Neural cell (in vitro differentiated cells): ENCODE data around the gene SUN1. TPM values are rescaled to one million over a fixed set of nuclear protein-coding genes. Genes with fewer than 3 reads are reported as not detected.

Experiments
- H2AFZ ChIP-seq: fragments of 200-600, 300-800 bp; sonication (generic), shearing (Covaris generic); 2 replicates; pipeline ENCODE4 v1.6.0; 2014; ENCODE audit warnings: low read depth, mild to moderate bottlenecking, antibody characterized with exemption, low read length, moderate library complexity
- H3F3A ChIP-seq: fragments of 200-600 bp; shearing (Covaris generic); 2 replicates; pipeline ENCODE4 v1.6.1; 2016; ENCODE audit warnings: mild to moderate bottlenecking, moderate library complexity, mixed read lengths, antibody characterized with exemption, low read length; ENCODE audit not compliant: insufficient read depth, poor library complexity, severe bottlenecking
- H3K27ac ChIP-seq: fragments of 200-600, 300-800 bp; sonication (generic), shearing (Covaris generic); 2 replicates; pipeline ENCODE4 v1.5.1; 2014; ENCODE audit warnings: mild to moderate bottlenecking, low read length, moderate library complexity
- H3K27me3 ChIP-seq: fragments of 300-800, 200-600 bp; sonication (generic), shearing (Covaris generic); 2 replicates; pipeline ENCODE4 v1.6.0; 2014; ENCODE audit warnings: mild to moderate bottlenecking, low read depth, low read length, moderate library complexity; ENCODE audit not compliant: insufficient read depth
- H3K36me3 ChIP-seq: fragments of 300-800, 200-600 bp; sonication (generic), shearing (Covaris generic); 2 replicates; pipeline ENCODE4 v1.5.1; 2014; ENCODE audit warnings: mild to moderate bottlenecking, antibody characterized with exemption, low read length, moderate library complexity; ENCODE audit not compliant: insufficient read depth
- H3K4me2 ChIP-seq: fragments of 300-800, 200-600 bp; sonication (generic), shearing (Covaris generic); 2 replicates; pipeline ENCODE4 v1.6.0; 2014; ENCODE audit warnings: mild to moderate bottlenecking, low read length
- H3K4me3 ChIP-seq: fragments of 300-800, 200-600 bp; sonication (generic), shearing (Covaris generic); 2 replicates; pipeline ENCODE4 v1.5.1; 2014; ENCODE audit warnings: mild to moderate bottlenecking, low read length, moderate library complexity
- H3K79me2 ChIP-seq: fragments of 200-600 bp; shearing (Covaris generic); replicated peaks from 2 replicates; pipeline ENCODE4 v1.6.0; 2014; ENCODE audit warnings: mild to moderate bottlenecking, low read length, moderate library complexity; ENCODE audit not compliant: insufficient read depth
- H3K9ac ChIP-seq: fragments of 300-800, 200-600 bp; sonication (generic), shearing (Covaris generic); 2 replicates; pipeline ENCODE4 v1.6.1; 2016; ENCODE audit warnings: mild to moderate bottlenecking, low read length, mixed read lengths
- H3K9me2 ChIP-seq: fragments of 200-600 bp; shearing (Covaris generic); 2 replicates; pipeline ENCODE4 v1.6.1; 2016; ENCODE audit warnings: mild to moderate bottlenecking, low read length, mixed read lengths; ENCODE audit not compliant: insufficient read depth
- H3K9me3 ChIP-seq: fragments of 200-600, 300-800 bp; sonication (generic), shearing (Covaris generic); 2 replicates; pipeline ENCODE4 v1.6.1; 2016; ENCODE audit warnings: mild to moderate bottlenecking, mixed run types, low read length, moderate library complexity, mixed read lengths
- H4K20me1 ChIP-seq: fragments of 200-600 bp; shearing (Covaris generic); 2 replicates; pipeline ENCODE4 v1.6.1; 2016; ENCODE audit warnings: mild to moderate bottlenecking, mixed run types; ENCODE audit not compliant: insufficient read depth
- EP300 ChIP-seq: fragments of 450-650 bp; conservative IDR thresholded peaks from 2 replicates; pipeline ENCODE4 v1.6.1; 2014; ENCODE audit warnings: antibody characterized with exemption, mild to moderate bottlenecking, moderate library complexity; ENCODE audit not compliant: poor library complexity, severe bottlenecking
- EZH2 ChIP-seq: fragments of 200-600, 300-800 bp; shearing (Covaris generic), sonication (generic); IDR thresholded peaks from 2 replicates; pipeline ENCODE4 v1.6.1; 2014; ENCODE audit warnings: antibody characterized with exemption, low read length, borderline replicate concordance, mild to moderate bottlenecking; ENCODE audit not compliant: insufficient read depth, poor library complexity, severe bottlenecking
- MXI1 ChIP-seq: fragments of 450-650 bp; conservative IDR thresholded peaks from 2 replicates; pipeline ENCODE4 v1.6.1; 2014; ENCODE audit warnings: antibody characterized with exemption, mild to moderate bottlenecking; ENCODE audit not compliant: poor library complexity, severe bottlenecking
- POLR2AphosphoS5 ChIP-seq: IDR thresholded peaks from 2 replicates; pipeline ENCODE4 v1.6.1; 2012
- RAD21 ChIP-seq: fragments of 450-650 bp; conservative IDR thresholded peaks from 2 replicates; pipeline ENCODE4 v1.6.1; 2014; ENCODE audit warnings: antibody characterized with exemption, mild to moderate bottlenecking, moderate library complexity
- SMC3 ChIP-seq: fragments of 450-650 bp; conservative IDR thresholded peaks from 2 replicates; pipeline ENCODE4 v1.6.1; 2014; ENCODE audit warnings: antibody characterized with exemption, mild to moderate bottlenecking, moderate library complexity; ENCODE audit not compliant: poor library complexity
- TAF1 ChIP-seq: IDR thresholded peaks from 2 replicates; pipeline ENCODE4 v1.6.1; 2012; ENCODE audit warnings: low read depth
- polyA plus RNA-seq: library from polyadenylated mRNA; depleted of rRNA; stranded (reverse); fragments of >200 nt; gene quantifications from 2 replicates; pipeline ENCODE4 v1.2.3, GENCODE V29; 2014
- TF ChIP-seq, protein P1 (sequence below): fragments of 450-650 bp; IDR thresholded peaks from 2 replicates; pipeline ENCODE4 v1.5.1; 2014; ENCODE audit warnings: antibody characterized with exemption, mild to moderate bottlenecking, moderate library complexity; ENCODE audit not compliant: poor library complexity, severe bottlenecking
- TF ChIP-seq, protein P2 (sequence below): IDR thresholded peaks from 2 replicates; pipeline ENCODE4 v1.6.1; 2012; ENCODE audit warnings: borderline replicate concordance

SUN1 gene
- polyA plus RNA-seq, 1 donor from 2014 or later, result 309 TPM

DNA sequence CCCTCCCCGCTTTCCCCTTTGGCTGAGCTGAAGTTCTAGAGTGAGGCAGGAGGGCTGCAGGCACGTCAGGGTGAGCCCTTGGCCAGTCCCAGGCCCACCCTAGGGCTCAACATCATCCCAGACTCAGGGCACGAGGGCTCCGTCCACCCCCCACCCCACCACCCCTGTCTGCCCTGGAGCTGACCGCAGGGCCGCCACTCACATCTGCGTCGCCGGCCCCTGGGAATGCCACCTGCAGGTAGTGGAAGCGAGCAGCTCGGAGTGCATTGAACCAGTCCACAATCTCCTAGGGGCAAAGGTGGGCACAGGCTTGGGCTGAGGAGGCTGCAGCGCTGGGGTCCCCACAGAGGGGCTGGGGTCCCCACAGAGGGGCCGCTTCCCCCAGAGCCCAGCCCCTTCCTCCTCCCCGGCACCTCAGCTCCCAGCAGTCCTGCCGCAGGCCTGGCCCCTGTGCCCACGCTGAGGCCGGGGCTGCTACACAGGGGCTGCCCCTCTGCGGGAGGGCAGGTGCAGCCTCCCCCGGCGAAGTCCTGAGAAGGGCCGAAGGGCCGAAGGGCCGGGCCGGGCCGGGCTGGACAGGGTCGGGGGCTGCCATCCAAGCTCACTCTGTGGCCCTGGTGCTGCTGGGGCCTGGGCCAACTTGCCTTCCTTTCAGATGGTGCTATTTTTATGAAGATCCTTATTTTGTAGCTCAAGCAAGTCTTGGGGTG is 68.2 kb downstream of the SUN1 start:
- Histone ChIP-seq H4K20me1 (no peaks in the 10 kb centered on the region), H3K9me3 (no peaks in the 10 kb centered on the region), H3F3A (no peaks in the 10 kb centered on the region), H2AFZ (no peak overlapping the region), H3K9ac (no peak overlapping the region), H3K36me3 (no peaks in the 10 kb centered on the region), H3K27me3 (peaks cover 10% of the 10 kb centered on the region), H3K27ac (no peak overlapping the region), H3K79me2 (no peaks in the 10 kb centered on the region), H3K9me2 (no peaks in the 10 kb centered on the region), H3K4me3 (no peak overlapping the region), H3K4me2 (no peak overlapping the region)
- TF ChIP-seq, protein P1, sequence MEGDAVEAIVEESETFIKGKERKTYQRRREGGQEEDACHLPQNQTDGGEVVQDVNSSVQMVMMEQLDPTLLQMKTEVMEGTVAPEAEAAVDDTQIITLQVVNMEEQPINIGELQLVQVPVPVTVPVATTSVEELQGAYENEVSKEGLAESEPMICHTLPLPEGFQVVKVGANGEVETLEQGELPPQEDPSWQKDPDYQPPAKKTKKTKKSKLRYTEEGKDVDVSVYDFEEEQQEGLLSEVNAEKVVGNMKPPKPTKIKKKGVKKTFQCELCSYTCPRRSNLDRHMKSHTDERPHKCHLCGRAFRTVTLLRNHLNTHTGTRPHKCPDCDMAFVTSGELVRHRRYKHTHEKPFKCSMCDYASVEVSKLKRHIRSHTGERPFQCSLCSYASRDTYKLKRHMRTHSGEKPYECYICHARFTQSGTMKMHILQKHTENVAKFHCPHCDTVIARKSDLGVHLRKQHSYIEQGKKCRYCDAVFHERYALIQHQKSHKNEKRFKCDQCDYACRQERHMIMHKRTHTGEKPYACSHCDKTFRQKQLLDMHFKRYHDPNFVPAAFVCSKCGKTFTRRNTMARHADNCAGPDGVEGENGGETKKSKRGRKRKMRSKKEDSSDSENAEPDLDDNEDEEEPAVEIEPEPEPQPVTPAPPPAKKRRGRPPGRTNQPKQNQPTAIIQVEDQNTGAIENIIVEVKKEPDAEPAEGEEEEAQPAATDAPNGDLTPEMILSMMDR, result no peak
- TF ChIP-seq EZH2 (no peak), MXI1 (no peak), EP300 (no peak), POLR2AphosphoS5 (no peak), RAD21 (no peak), TAF1 (no peak), SMC3 (no peak)
- TF ChIP-seq, protein P2, sequence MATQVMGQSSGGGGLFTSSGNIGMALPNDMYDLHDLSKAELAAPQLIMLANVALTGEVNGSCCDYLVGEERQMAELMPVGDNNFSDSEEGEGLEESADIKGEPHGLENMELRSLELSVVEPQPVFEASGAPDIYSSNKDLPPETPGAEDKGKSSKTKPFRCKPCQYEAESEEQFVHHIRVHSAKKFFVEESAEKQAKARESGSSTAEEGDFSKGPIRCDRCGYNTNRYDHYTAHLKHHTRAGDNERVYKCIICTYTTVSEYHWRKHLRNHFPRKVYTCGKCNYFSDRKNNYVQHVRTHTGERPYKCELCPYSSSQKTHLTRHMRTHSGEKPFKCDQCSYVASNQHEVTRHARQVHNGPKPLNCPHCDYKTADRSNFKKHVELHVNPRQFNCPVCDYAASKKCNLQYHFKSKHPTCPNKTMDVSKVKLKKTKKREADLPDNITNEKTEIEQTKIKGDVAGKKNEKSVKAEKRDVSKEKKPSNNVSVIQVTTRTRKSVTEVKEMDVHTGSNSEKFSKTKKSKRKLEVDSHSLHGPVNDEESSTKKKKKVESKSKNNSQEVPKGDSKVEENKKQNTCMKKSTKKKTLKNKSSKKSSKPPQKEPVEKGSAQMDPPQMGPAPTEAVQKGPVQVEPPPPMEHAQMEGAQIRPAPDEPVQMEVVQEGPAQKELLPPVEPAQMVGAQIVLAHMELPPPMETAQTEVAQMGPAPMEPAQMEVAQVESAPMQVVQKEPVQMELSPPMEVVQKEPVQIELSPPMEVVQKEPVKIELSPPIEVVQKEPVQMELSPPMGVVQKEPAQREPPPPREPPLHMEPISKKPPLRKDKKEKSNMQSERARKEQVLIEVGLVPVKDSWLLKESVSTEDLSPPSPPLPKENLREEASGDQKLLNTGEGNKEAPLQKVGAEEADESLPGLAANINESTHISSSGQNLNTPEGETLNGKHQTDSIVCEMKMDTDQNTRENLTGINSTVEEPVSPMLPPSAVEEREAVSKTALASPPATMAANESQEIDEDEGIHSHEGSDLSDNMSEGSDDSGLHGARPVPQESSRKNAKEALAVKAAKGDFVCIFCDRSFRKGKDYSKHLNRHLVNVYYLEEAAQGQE, result no peak

DNA sequence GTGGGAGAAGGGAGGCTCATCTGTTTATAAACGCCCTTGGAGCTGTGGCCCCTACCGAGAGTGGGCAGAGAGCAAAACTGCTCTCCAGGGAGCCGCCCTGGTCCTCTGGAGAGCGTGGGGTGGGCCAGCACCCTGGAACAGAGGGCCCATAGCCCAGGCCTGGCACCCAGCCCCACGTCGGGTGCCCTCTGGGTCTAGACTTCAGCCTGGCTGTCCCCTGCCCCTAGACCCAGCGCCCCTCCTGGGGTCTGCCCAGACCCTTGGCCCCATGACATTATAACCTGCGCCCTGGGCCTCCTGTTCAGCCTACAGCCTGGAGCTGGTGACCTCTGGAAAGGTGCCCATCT is 68.7 kb downstream of the SUN1 start:
- H2AFZ ChIP-seq, result no peak overlapping the region
- no peaks in the 10 kb centered on the region for H3F3A ChIP-seq
- H3K27me3 ChIP-seq, result peaks cover 10% of the 10 kb centered on the region
- no peaks in the 10 kb centered on the region for H4K20me1 ChIP-seq
- no peak overlapping the region for H3K4me2 ChIP-seq
- no peak overlapping the region for H3K9ac ChIP-seq
- no peaks in the 10 kb centered on the region for H3K9me2 ChIP-seq
- no peaks in the 10 kb centered on the region for H3K79me2 ChIP-seq
- H3K36me3 ChIP-seq, result no peaks in the 10 kb centered on the region
- TF ChIP-seq SMC3 (no peak), EZH2 (no peak), EP300 (no peak), RAD21 (no peak), TAF1 (no peak), POLR2AphosphoS5 (no peak), MXI1 (no peak)
- TF ChIP-seq, protein P1, result no peak
- TF ChIP-seq, protein P2, result no peak
- H3K27ac ChIP-seq, result no peak overlapping the region
- no peak overlapping the region for H3K4me3 ChIP-seq
- no peaks in the 10 kb centered on the region for H3K9me3 ChIP-seq
